NB4 (cell line): Measurements from ENCODE around the gene CCDC88B.

ENCODE experiments used
- DNase-seq: peaks from one replicate; pipeline ENCODE4 v3.0.0; 2010; ENCODE audit warnings: low read depth
- H3K4me3 ChIP-seq: one replicate; pipeline ENCODE4 v1.5.1; 2011; ENCODE audit warnings: mild to moderate bottlenecking, low read depth, low read length, moderate library complexity
- MYC ChIP-seq: IDR thresholded peaks from 2 replicates; pipeline ENCODE4 v1.6.1; 2011; ENCODE audit warnings: low read depth, low read length
- POLR2A ChIP-seq: IDR thresholded peaks from 2 replicates; pipeline ENCODE4 v1.6.1; 2011; ENCODE audit warnings: mild to moderate bottlenecking; ENCODE audit not compliant: insufficient read length; ENCODE audit errors: extremely low read depth
- TF ChIP-seq, protein P1 (sequence below): IDR thresholded peaks from one replicate; pipeline ENCODE4 v1.5.1; 2012; ENCODE audit warnings: low read depth, low read length
- TF ChIP-seq, protein P2 (sequence below): IDR thresholded peaks from 2 replicates; pipeline ENCODE4 v1.6.1; 2011; ENCODE audit warnings: low read depth, low read length

The CCDC88B gene

DNA sequence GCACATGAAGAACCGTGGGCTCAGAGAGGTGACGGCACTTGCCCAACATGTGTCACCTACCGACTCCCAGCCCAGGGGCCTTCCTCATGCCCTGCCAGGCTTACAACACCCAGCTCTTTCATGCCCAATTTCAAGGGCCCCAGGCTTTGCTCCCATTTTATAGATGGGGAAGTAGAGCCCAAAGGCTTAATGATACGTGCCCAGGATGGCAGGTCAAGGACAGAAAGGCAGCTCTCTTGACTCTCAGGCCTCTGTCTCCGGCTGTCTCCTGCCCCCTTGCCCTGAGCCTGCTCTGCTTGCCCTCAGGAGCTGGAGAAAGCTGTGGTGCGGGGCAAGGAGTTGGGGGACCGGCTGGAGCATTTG lies 9.0 kb downstream of the CCDC88B start:
- no peak overlapping the region for H3K4me3 ChIP-seq
- no peak for DNase-seq
- TF ChIP-seq, protein P1, sequence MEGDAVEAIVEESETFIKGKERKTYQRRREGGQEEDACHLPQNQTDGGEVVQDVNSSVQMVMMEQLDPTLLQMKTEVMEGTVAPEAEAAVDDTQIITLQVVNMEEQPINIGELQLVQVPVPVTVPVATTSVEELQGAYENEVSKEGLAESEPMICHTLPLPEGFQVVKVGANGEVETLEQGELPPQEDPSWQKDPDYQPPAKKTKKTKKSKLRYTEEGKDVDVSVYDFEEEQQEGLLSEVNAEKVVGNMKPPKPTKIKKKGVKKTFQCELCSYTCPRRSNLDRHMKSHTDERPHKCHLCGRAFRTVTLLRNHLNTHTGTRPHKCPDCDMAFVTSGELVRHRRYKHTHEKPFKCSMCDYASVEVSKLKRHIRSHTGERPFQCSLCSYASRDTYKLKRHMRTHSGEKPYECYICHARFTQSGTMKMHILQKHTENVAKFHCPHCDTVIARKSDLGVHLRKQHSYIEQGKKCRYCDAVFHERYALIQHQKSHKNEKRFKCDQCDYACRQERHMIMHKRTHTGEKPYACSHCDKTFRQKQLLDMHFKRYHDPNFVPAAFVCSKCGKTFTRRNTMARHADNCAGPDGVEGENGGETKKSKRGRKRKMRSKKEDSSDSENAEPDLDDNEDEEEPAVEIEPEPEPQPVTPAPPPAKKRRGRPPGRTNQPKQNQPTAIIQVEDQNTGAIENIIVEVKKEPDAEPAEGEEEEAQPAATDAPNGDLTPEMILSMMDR = no peak
- TF ChIP-seq POLR2A = no peak
- TF ChIP-seq, protein P2, sequence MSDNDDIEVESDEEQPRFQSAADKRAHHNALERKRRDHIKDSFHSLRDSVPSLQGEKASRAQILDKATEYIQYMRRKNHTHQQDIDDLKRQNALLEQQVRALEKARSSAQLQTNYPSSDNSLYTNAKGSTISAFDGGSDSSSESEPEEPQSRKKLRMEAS = no peak
- TF ChIP-seq MYC = no peak

DNA sequence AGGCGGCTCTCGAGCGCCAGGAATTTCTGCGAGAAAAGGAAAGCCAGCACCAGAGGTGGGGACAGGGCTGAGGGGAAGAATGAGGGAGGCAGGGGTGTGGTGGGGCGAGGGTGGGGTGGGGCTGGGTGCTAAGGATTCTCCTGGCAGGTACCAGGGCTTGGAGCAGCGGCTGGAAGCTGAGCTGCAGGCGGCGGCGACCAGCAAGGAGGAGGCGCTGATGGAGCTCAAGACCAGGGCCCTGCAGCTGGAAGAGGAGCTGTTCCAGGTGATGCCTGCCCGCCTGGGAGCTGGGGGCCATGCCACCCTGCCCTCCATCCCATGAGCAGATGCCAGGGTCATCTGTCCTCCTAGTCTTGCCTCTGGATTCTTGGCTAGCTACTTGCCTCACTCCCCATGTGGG lies 9.4 kb downstream of the CCDC88B start:
- H3K4me3 ChIP-seq = no peak overlapping the region
- no peak for DNase-seq
- TF ChIP-seq MYC (no peak), POLR2A (no peak)
- TF ChIP-seq, protein P2 = no peak
- TF ChIP-seq, protein P1 = no peak

DNA sequence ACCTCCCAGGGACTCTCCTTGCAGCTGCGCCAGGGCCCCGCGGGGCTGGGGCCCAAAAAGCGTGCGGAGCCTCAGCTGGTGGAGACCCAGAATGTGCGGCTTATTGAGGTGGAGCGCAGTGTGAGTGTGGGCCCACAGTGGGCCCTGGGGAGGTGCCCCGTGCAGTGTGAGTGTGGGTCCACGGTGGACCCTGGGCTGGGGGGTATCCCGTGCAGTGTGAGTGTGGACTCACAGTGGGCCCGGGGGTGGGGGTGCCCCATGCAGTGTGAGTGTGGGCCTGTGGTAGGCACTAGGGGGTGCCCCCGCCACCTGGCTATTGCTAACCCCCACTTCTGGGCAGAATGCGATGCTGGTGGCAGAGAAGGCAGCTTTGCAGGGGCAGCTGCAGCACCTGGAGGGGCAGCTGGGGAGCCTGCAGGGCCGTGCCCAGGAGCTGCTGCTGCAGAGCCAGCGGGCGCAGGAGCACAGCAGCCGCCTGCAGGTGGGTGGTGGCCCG lies 11.2 kb downstream of the CCDC88B start:
- H3K4me3 ChIP-seq = no peak overlapping the region
- TF ChIP-seq, protein P2 = no peak
- TF ChIP-seq POLR2A (no peak), MYC (no peak)
- TF ChIP-seq, protein P1 = no peak
- no peak for DNase-seq

DNA sequence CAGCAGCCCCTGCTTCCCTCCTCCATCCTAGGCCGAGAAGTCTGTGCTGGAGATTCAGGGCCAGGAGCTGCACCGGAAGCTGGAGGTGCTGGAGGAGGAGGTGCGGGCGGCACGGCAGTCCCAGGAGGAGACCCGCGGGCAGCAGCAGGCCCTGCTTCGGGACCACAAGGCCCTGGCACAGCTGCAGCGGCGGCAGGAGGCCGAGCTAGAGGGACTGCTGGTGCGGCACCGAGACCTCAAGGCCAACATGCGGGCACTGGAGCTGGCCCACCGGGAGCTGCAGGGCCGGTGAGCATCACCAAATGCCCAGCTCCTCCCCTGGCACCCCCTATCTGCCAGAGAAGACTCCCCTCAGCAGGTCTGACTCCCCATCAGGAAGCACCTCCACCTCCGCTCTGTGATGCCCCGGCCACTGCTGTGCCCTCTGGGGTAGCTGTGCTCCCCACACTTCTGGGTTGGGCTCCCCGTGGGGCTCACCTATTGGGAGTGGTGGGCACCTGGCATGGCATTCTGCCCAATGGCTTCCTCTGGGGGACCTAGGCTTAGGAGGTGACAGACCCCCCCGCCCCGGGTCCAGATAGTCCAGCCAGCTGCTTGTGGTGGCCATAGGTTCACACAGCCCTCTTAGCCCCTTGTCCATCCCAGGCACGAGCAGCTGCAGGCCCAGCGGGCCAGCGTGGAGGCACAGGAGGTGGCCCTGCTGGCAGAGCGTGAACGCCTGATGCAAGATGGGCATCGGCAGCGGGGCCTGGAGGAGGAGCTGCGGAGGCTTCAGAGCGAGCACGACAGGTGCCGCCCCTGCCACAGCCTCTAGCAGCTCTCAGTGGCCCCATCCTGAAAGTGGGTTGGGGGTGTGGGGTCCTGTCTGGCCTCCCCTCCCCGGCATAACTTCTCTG lies 12.3 kb downstream of the CCDC88B start:
- TF ChIP-seq POLR2A (no peak), MYC (no peak)
- TF ChIP-seq, protein P1 = no peak
- TF ChIP-seq, protein P2 = no peak
- no peak for DNase-seq
- H3K4me3 ChIP-seq = no peak overlapping the region

DNA sequence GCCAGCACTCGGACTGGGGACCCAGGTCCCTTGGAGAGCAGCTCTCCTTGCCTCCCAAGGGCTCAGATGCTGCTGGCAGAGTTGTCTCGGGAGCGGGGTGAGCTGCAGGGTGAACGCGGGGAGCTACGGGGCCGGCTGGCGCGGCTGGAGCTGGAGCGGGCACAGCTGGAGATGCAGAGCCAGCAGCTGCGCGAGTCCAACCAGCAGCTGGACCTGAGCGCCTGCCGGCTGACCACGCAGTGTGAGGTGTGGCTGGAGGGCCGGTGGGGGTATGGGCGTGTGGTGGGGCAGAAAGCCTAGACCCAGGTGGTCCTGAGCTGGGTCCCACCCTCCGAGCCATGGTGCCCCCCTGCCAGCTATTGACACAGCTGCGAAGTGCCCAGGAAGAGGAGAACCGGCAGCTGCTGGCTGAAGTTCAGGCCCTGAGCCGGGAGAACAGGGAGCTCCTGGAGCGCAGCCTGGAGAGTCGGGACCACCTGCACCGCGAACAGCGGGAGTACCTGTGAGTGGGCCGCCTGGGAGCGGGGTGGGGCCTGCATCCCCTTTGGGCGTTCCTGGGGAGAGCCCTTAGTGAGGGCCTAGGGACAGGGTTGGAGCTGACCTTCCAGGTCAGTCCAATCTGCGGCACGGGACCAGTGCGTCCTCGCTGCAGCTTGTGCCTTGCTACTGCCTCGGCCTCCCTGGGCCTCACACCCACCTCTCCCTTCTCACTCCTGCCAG lies 13.2 kb downstream of the CCDC88B start:
- TF ChIP-seq, protein P1 = no peak
- TF ChIP-seq, protein P2 = no peak
- no peak for TF ChIP-seq MYC
- no peak for TF ChIP-seq POLR2A
- no peak overlapping the region for H3K4me3 ChIP-seq
- DNase-seq = no peak
